Mesothelial cell of epicardium (in vitro differentiated cells): ENCODE measurements around the gene MUC4. TPM values are rescaled to one million over a fixed set of nuclear protein-coding genes. Genes with fewer than 3 reads are reported as not detected.

ENCODE experiments used
- DNase-seq, 2 experiments: peaks; one replicate each; pipeline ENCODE4 v3.0.0; 2021; ENCODE audit warnings: low spot score in 2 of 2; ENCODE audit not compliant: unreplicated experiment in 2 of 2
- H3K27ac Mint-ChIP-seq: 2 replicates; pipeline ENCODE4 v1.8.0; 2021; ENCODE audit warnings: mixed read lengths
- H3K27me3 Mint-ChIP-seq: 2 replicates; pipeline ENCODE4 v1.8.0; 2021; ENCODE audit warnings: low read depth, mixed read lengths
- H3K36me3 Mint-ChIP-seq: 2 replicates; pipeline ENCODE4 v1.8.0; 2021; ENCODE audit warnings: mixed read lengths
- H3K4me1 Mint-ChIP-seq: 2 replicates; pipeline ENCODE4 v1.8.0; 2021; ENCODE audit warnings: mixed read lengths
- H3K4me3 Mint-ChIP-seq: 2 replicates; pipeline ENCODE4 v1.8.0; 2021; ENCODE audit warnings: mild to moderate bottlenecking, moderate library complexity, mixed read lengths
- H3K9me3 Mint-ChIP-seq: 2 replicates; pipeline ENCODE4 v1.8.0; 2021; ENCODE audit warnings: mixed read lengths
- CTCF ChIP-seq: fragments of 200-600 bp; sonication (generic); IDR thresholded peaks from one replicate; pipeline ENCODE4 v1.5.0; 2021; ENCODE audit warnings: antibody characterized with exemption; ENCODE audit not compliant: unreplicated experiment
- total RNA-seq: library from RNA; stranded (reverse); gene quantifications from 3 replicates; pipeline ENCODE4 v1.2.1, GENCODE V29; 2021

MUC4 gene
- total RNA-seq, 1 donor from 2014 or later: 0.96 TPM

GRCh38 chr3:195768414-195768813, 43.3 kb downstream of the MUC4 start:
- TF ChIP-seq CTCF: no peak
- DNase-seq: no peak
- no peaks in the 10 kb centered on the region for H3K36me3 Mint-ChIP-seq

GRCh38 chr3:195767792-195768191, 43.9 kb downstream of the MUC4 start:
- Mint-ChIP-seq H3K27ac (no peak overlapping the region), H3K4me3 (no peak overlapping the region), H3K4me1 (no peaks in the 10 kb centered on the region), H3K27me3 (no peaks in the 10 kb centered on the region), H3K36me3 (no peaks in the 10 kb centered on the region), H3K9me3 (no peaks in the 10 kb centered on the region)
- no peak for TF ChIP-seq CTCF
- no peak for DNase-seq

More at GRCh38 chr3:195768414-195768813, 43.3 kb downstream of the MUC4 start:
- H3K4me1 Mint-ChIP-seq: no peaks in the 10 kb centered on the region
- H3K27me3 Mint-ChIP-seq: no peaks in the 10 kb centered on the region
- H3K27ac Mint-ChIP-seq: no peak overlapping the region
- H3K4me3 Mint-ChIP-seq: no peak overlapping the region
- no peaks in the 10 kb centered on the region for H3K9me3 Mint-ChIP-seq

- no peaks in the 10 kb centered on the region for H3K27me3 Mint-ChIP-seq
- H3K9me3 Mint-ChIP-seq: no peaks in the 10 kb centered on the region
- H3K36me3 Mint-ChIP-seq: no peaks in the 10 kb centered on the region
- H3K4me3 Mint-ChIP-seq: no peak overlapping the region
- no peak for DNase-seq
- no peaks in the 10 kb centered on the region for H3K4me1 Mint-ChIP-seq
- TF ChIP-seq CTCF: no peak
- no peak overlapping the region for H3K27ac Mint-ChIP-seq
Measured at GRCh38 chr3:195766671-195767070, 45.1 kb downstream of the MUC4 start.

GRCh38 chr3:195764961-195765706, 46.6 kb downstream of the MUC4 start:
- no peak for DNase-seq
- Mint-ChIP-seq H3K27me3 (no peaks in the 10 kb centered on the region), H3K36me3 (no peaks in the 10 kb centered on the region), H3K4me1 (no peaks in the 10 kb centered on the region), H3K4me3 (no peak overlapping the region), H3K27ac (no peak overlapping the region), H3K9me3 (no peaks in the 10 kb centered on the region)
- TF ChIP-seq CTCF: no peak

- Mint-ChIP-seq H3K9me3 (no peaks in the 10 kb centered on the region), H3K4me3 (no peak overlapping the region), H3K36me3 (no peaks in the 10 kb centered on the region), H3K27ac (no peak overlapping the region), H3K4me1 (no peaks in the 10 kb centered on the region), H3K27me3 (no peaks in the 10 kb centered on the region)
- no peak for DNase-seq
- TF ChIP-seq CTCF: no peak
Measured at GRCh38 chr3:195763843-195764825, 47.6 kb downstream of the MUC4 start.
